Measurements from ENCODE around the gene KIAA1671. TPM values are rescaled to one million over a fixed set of nuclear protein-coding genes. Genes with fewer than 3 reads are reported as not detected.

The KIAA1671 gene
- total RNA-seq, 4 donors from 2014 or later = 14.2 to 34.2 (median 22.6) TPM

DNA sequence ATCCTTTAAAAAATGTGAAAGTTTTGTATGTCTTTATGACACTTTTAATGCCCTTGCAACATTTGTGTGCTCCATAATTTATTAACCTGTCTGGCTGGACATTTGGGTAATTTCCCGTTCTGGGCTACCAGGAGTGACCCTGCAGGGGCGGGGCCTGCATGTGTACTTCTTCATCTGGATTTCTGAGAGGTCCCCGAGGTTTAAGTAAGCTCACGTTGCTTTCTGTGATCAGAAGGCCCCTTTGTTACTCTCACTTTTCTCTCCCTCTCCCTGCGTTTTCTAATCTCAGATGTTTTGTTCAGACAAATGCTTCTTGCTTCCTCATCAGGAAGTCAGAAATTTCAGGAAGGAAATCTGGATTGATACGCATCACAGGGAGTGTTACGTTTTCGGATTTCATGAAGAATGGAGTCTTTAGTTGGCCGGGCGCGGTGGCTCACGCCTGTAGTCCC, 168.3 kb downstream of the KIAA1671 start:
- peaks cover 12 to 30% (median 23%) of the 10 kb centered on the region in 4 donors for H3K4me1 ChIP-seq
- H3K36me3 ChIP-seq = peaks cover 0 to 12% (median 0%) of the 10 kb centered on the region in 4 donors
- H3K27me3 ChIP-seq = no peaks in the 10 kb centered on the region
- no peaks in the 10 kb centered on the region for H3K9me3 ChIP-seq
- 69% methylated on average over 12 of the region's 12 CpGs for WGBS
- intact Hi-C loops (cut with DNase I) = no loop called here
- H3K4me3 ChIP-seq = no peak overlapping the region
- H3K27ac ChIP-seq (replicated peaks in 1 of 4) = peak overlapping the region in 3 of 4 donors; percentile 61 to 74 (median 67)
- DNase-seq (ENCODE audit: extremely low spot score) = no peak
- no peak for TF ChIP-seq EP300 (IDR thresholded peaks at IDR 0.05)
- TF ChIP-seq, protein P1, sequence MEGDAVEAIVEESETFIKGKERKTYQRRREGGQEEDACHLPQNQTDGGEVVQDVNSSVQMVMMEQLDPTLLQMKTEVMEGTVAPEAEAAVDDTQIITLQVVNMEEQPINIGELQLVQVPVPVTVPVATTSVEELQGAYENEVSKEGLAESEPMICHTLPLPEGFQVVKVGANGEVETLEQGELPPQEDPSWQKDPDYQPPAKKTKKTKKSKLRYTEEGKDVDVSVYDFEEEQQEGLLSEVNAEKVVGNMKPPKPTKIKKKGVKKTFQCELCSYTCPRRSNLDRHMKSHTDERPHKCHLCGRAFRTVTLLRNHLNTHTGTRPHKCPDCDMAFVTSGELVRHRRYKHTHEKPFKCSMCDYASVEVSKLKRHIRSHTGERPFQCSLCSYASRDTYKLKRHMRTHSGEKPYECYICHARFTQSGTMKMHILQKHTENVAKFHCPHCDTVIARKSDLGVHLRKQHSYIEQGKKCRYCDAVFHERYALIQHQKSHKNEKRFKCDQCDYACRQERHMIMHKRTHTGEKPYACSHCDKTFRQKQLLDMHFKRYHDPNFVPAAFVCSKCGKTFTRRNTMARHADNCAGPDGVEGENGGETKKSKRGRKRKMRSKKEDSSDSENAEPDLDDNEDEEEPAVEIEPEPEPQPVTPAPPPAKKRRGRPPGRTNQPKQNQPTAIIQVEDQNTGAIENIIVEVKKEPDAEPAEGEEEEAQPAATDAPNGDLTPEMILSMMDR (IDR thresholded peaks at IDR 0.05) = no peak
- TF ChIP-seq POLR2AphosphoS5 (IDR thresholded peaks at IDR 0.05) = no peak
- TF ChIP-seq POLR2A (IDR thresholded peaks at IDR 0.05; ENCODE audit: low read depth) = no peak

DNA sequence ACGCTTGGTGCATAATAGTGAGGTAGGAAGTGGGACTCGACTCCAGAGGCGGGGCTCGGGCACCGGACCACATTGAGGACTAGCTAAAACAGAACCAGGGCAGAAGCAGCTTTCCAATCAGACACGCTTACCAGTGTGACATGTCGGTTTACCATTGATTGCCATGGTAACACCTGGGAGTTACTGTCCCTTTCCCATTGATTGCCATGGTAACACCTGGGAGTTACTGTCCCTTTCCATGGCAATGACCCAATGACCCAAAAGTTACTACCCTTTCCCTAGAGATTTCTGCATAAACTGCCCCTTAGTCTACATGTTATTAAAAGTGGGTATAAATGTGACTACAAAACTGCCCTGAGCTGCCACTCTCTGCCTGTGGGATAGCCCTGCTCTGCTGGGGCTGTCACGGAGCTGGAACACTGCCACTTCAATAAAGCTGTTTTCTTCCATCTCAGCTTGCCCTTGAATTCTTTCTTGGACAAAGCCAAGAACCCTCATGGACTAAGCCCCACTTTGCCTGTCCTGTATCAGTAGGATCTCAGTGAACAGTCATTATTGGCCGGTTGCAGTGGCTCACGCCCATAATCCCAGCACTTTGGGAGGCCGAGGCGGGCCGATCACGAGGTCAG, 169.7 kb downstream of the KIAA1671 start:
- no peak for TF ChIP-seq POLR2A (IDR thresholded peaks at IDR 0.05; ENCODE audit: low read depth)
- TF ChIP-seq POLR2AphosphoS5 (IDR thresholded peaks at IDR 0.05) = no peak
- no peak for TF ChIP-seq EP300 (IDR thresholded peaks at IDR 0.05)
- TF ChIP-seq, protein P1 (IDR thresholded peaks at IDR 0.05) = no peak
- WGBS = 96% methylated on average over 14 of the region's 14 CpGs
- Histone ChIP-seq H3K4me3 (no peak overlapping the region), H3K9me3 (no peaks in the 10 kb centered on the region), H3K4me1 (peaks cover 16 to 44% (median 37%) of the 10 kb centered on the region in 4 donors), H3K27me3 (no peaks in the 10 kb centered on the region), H3K36me3 (peaks cover 0 to 8% (median 0%) of the 10 kb centered on the region in 4 donors), H3K27ac (replicated peaks in 1 of 4) (no peak overlapping the region)
- intact Hi-C loops (cut with DNase I) = no loop called here
- no peak for DNase-seq (ENCODE audit: extremely low spot score)

DNA sequence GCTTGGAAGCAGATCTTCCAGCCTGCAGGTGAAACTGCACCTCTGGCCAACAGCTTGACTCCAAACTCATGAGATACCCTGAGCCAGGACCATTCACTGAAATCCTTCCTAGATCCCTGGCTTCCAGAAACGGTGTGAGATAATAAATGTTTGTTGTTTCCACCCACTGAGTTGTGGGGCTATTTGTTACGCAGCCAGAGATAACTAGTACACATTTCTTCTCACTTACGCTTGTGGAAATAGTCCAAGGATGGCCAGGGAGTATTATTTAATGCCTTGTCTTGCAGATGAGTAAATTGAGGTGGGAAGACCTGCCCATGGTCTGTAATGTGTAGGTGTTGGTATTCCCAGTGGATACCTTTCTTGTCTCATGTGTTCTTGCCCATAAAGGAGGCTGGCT, 171.2 kb downstream of the KIAA1671 start:
- peaks cover 0 to 8% (median 0%) of the 10 kb centered on the region in 4 donors for H3K36me3 ChIP-seq
- TF ChIP-seq, protein P1 (IDR thresholded peaks at IDR 0.05) = no peak
- TF ChIP-seq POLR2A (IDR thresholded peaks at IDR 0.05; ENCODE audit: low read depth) (no peak), EP300 (IDR thresholded peaks at IDR 0.05) (no peak), POLR2AphosphoS5 (IDR thresholded peaks at IDR 0.05) (no peak)
- 89% methylated on average over 3 of the region's 3 CpGs for WGBS
- H3K4me3 ChIP-seq = no peak overlapping the region
- no peaks in the 10 kb centered on the region for H3K9me3 ChIP-seq
- peaks cover 20 to 59% (median 50%) of the 10 kb centered on the region in 4 donors for H3K4me1 ChIP-seq
- H3K27ac ChIP-seq (replicated peaks in 1 of 4) = no peak overlapping the region
- intact Hi-C loops (cut with DNase I) = no loop called here
- no peak for DNase-seq (ENCODE audit: extremely low spot score)
- H3K27me3 ChIP-seq = no peaks in the 10 kb centered on the region

DNA sequence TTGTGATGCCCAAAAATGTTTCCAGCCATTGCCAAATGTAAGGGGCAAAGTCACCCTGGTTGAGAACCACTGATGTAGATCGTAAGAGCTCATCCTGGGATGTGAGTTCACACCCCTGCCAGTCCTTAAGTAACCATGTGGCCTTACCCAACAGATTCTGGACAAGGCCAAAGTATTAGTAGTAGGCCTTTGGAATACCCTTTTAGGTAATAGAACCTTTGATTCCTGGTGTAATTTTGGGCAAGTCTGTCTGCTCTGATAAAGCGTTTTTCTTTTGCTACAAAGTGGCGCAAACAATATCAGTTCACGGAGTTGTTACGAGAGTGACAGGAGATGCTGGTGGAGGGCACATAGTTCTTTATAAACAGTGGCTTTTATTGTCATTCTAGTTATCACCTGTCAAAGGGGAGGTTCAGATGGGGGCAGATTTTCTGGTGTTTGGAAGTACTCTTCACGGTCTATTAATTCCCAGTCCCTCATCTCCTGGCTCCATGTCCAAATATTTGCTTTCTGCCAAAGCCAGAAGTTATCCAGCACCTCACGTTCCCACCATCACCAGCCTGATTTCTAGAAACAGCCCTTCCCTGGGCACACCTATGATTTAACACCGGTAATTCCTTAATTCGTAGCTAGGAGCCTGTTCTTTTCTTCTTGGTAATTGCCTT, 173.3 kb downstream of the KIAA1671 start:
- WGBS = 78% methylated on average over 9 of the region's 9 CpGs
- TF ChIP-seq, protein P1 (IDR thresholded peaks at IDR 0.05) = no peak
- TF ChIP-seq POLR2AphosphoS5 (IDR thresholded peaks at IDR 0.05) (no peak), EP300 (IDR thresholded peaks at IDR 0.05) (no peak), POLR2A (IDR thresholded peaks at IDR 0.05; ENCODE audit: low read depth) (no peak)
- intact Hi-C loops (cut with DNase I) = no loop called here
- DNase-seq (ENCODE audit: extremely low spot score) = no peak
- H3K4me3 ChIP-seq = no peak overlapping the region
- peaks cover 17 to 65% (median 53%) of the 10 kb centered on the region in 4 donors for H3K4me1 ChIP-seq
- peak overlapping the region in 2 of 4 donors; percentile 39 to 46 for H3K27ac ChIP-seq (replicated peaks in 1 of 4)
- H3K9me3 ChIP-seq = no peaks in the 10 kb centered on the region
- peaks cover 0 to 8% (median 0%) of the 10 kb centered on the region in 4 donors for H3K36me3 ChIP-seq
- H3K27me3 ChIP-seq = no peaks in the 10 kb centered on the region

All from esophagus muscularis mucosa (tissue), 4 donors.